Measurements from ENCODE around the gene ABHD8. TPM values are rescaled to one million over a fixed set of nuclear protein-coding genes. Genes with fewer than 3 reads are reported as not detected.

The ABHD8 gene
- total and polyA plus RNA-seq, 3 donors from 2014 or later = 27.1 to 70.7 (median 49.1) TPM

- Histone ChIP-seq H3K36me3 (ENCODE audit: low read depth, missing control alignments) (no peaks in the 10 kb centered on the region), H3K27me3 (no peaks in the 10 kb centered on the region), H3K4me3 (no peak overlapping the region), H3K4me1 (peaks cover 29% of the 10 kb centered on the region), H3K27ac (peak overlapping the region in 1 of 2 donors; percentile 5), H3K9me3 (no peaks in the 10 kb centered on the region)
- 56 to 81% methylated on average over 5 to 23 of the region's 27 CpGs for WGBS, 2 donors
- intact Hi-C loops (cut with DNase I; ENCODE audit: low total_unique reads) = no loop called here
- TF ChIP-seq, protein P1, sequence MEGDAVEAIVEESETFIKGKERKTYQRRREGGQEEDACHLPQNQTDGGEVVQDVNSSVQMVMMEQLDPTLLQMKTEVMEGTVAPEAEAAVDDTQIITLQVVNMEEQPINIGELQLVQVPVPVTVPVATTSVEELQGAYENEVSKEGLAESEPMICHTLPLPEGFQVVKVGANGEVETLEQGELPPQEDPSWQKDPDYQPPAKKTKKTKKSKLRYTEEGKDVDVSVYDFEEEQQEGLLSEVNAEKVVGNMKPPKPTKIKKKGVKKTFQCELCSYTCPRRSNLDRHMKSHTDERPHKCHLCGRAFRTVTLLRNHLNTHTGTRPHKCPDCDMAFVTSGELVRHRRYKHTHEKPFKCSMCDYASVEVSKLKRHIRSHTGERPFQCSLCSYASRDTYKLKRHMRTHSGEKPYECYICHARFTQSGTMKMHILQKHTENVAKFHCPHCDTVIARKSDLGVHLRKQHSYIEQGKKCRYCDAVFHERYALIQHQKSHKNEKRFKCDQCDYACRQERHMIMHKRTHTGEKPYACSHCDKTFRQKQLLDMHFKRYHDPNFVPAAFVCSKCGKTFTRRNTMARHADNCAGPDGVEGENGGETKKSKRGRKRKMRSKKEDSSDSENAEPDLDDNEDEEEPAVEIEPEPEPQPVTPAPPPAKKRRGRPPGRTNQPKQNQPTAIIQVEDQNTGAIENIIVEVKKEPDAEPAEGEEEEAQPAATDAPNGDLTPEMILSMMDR (IDR thresholded peaks at IDR 0.05) = no peak
- TF ChIP-seq POLR2A (IDR thresholded peaks at IDR 0.05) = no peak
- DNase-seq = no peak
Measured at GRCh38 chr19:17327068-17327653, 23.9 kb upstream of the ABHD8 start.

- H3K36me3 ChIP-seq (ENCODE audit: low read depth, missing control alignments) = no peaks in the 10 kb centered on the region
- TF ChIP-seq, protein P1 (IDR thresholded peaks at IDR 0.05) = no peak
- TF ChIP-seq POLR2A (IDR thresholded peaks at IDR 0.05) = no peak
- no peaks in the 10 kb centered on the region for H3K27me3 ChIP-seq
- H3K9me3 ChIP-seq = no peaks in the 10 kb centered on the region
- WGBS, 2 donors = 36 to 71% methylated on average over 10 to 11 of the region's 11 CpGs
- no peak for DNase-seq
- H3K4me3 ChIP-seq = no peak overlapping the region
- intact Hi-C loops (cut with DNase I; ENCODE audit: low total_unique reads) = no loop called here
- no peak overlapping the region for H3K27ac ChIP-seq
- peaks cover 30% of the 10 kb centered on the region for H3K4me1 ChIP-seq
Measured at GRCh38 chr19:17326595-17326966, 23.4 kb upstream of the ABHD8 start.

- Histone ChIP-seq H3K27me3 (no peaks in the 10 kb centered on the region), H3K9me3 (no peaks in the 10 kb centered on the region), H3K4me1 (peaks cover 30% of the 10 kb centered on the region), H3K36me3 (ENCODE audit: low read depth, missing control alignments) (no peaks in the 10 kb centered on the region), H3K4me3 (no peak overlapping the region), H3K27ac (no peak overlapping the region)
- TF ChIP-seq POLR2A (IDR thresholded peaks at IDR 0.05) = no peak
- TF ChIP-seq, protein P1 (IDR thresholded peaks at IDR 0.05) = no peak
- peak; percentile 84 for DNase-seq
- intact Hi-C loops (cut with DNase I; ENCODE audit: low total_unique reads) = no loop called here
- 50 to 72% methylated on average over 17 of the region's 17 CpGs for WGBS, 2 donors
Measured at GRCh38 chr19:17325881-17326594, 22.8 kb upstream of the ABHD8 start.

DNA sequence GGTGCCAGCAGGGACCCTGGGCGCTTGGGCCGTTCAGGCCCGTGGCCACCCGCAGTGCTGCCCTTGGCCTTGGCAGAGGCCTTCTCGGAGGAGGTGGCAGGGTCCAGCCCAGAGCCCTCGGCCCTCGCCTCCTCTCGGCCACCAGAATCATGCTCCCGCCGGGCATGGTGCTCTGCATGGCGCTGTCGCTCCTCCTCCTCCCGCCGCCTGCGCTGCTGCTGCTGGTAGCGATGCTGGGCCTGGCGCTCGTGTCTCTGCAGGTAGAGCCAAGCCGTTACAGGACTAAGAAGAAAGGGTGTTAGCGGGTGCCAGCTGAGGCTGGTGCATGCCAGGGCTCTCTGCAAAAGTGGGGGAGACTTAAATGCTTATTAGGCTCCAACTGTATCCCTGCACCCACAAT lies 21.9 kb upstream of the ABHD8 start:
- WGBS, 2 donors = 96 to 98% methylated on average over 14 to 19 of the region's 20 CpGs
- H3K4me1 ChIP-seq = peaks cover 30% of the 10 kb centered on the region
- no peaks in the 10 kb centered on the region for H3K27me3 ChIP-seq
- H3K9me3 ChIP-seq = no peaks in the 10 kb centered on the region
- DNase-seq = no peak
- H3K36me3 ChIP-seq (ENCODE audit: low read depth, missing control alignments) = no peaks in the 10 kb centered on the region
- H3K4me3 ChIP-seq = no peak overlapping the region
- no peak overlapping the region for H3K27ac ChIP-seq
- intact Hi-C loops (cut with DNase I; ENCODE audit: low total_unique reads) = no loop called here
- TF ChIP-seq, protein P1 (IDR thresholded peaks at IDR 0.05) = no peak
- TF ChIP-seq POLR2A (IDR thresholded peaks at IDR 0.05) = no peak

Data from testis (tissue), 3 donors.